Uterus (tissue), 4 donors: ENCODE data around the gene TMEM250. TPM values are rescaled to one million over a fixed set of nuclear protein-coding genes. Genes with fewer than 3 reads are reported as not detected.

Source experiments
- DNase-seq, 2 donors: peaks; one replicate each; pipeline ENCODE4 v3.0.0-alpha.2; 2019 to 2020
- H3K27ac ChIP-seq, 2 donors: fragments of 200-600 bp; sonication (generic); 1 replicate in 1 of 2; 2 replicates in 1 of 2; pipeline ENCODE4 v1.5.1; 2016 to 2018
- H3K27me3 ChIP-seq, 2 donors: fragments of 200-600 bp; sonication (generic); one replicate each; pipeline ENCODE4 v1.5.1; 2018 to 2019; ENCODE audit warnings: control low read depth in 1 of 2
- H3K36me3 ChIP-seq, 2 donors: fragments of 200-600 bp; sonication (generic); one replicate each; pipeline ENCODE4 v1.5.1; 2019; ENCODE audit warnings: control low read depth in 1 of 2
- H3K4me1 ChIP-seq, 2 donors: fragments of 200-600 bp; sonication (generic); one replicate each; pipeline ENCODE4 v1.5.1; 2018 to 2019; ENCODE audit warnings: control low read depth in 1 of 2
- H3K4me3 ChIP-seq, 2 donors: fragments of 200-600 bp; sonication (generic); 1 replicate in 1 of 2; 2 replicates in 1 of 2; pipeline ENCODE4 v1.5.1; 2018 to 2019; ENCODE audit warnings: mild to moderate bottlenecking in 1 of 2
- H3K9me3 ChIP-seq, 2 donors: fragments of 200-600 bp; sonication (generic); one replicate each; pipeline ENCODE4 v1.5.1; 2019; ENCODE audit warnings: control low read depth in 1 of 2
- POLR2A ChIP-seq, 2 donors: fragments of 450-650 bp; IDR thresholded peaks; one replicate each; pipeline ENCODE4 v1.6.1; 2016; ENCODE audit warnings: antibody characterized with exemption in 2 of 2, mild to moderate bottlenecking in 1 of 2, moderate library complexity in 1 of 2
- intact Hi-C: fragments of 100-400 bp; cut with DNase I; formaldehyde crosslinking; loops from one replicate; pipeline ENCODE4 v1.15.1; 2023; ENCODE audit warnings: low total_unique reads
- total RNA-seq, 4 donors: library from RNA; depleted of rRNA in 3 of 4; stranded (reverse); fragments of >200 nt in 3 of 4; gene quantifications; one replicate each; pipeline versions ENCODE4 v1.1.0 to v1.2.4, GENCODE V29; 2014 to 2023
- TF ChIP-seq, protein P1 (sequence below), 4 experiments: fragments of 200-600 bp in 2 of 4; fragments of 450-650 bp in 2 of 4; sonication (generic) in 2 of 4; IDR thresholded peaks; one replicate each; pipeline ENCODE4 v1.5.1; 2016 to 2019; ENCODE audit warnings: antibody characterized with exemption in 4 of 4, mild to moderate bottlenecking in 2 of 4, moderate library complexity in 1 of 4
- donor health status: DM: yes; HTN: yes; CAD: no.

The TMEM250 gene
- total RNA-seq, 4 donors from 2014 or later: 14.7 to 42.0 (median 28.0) TPM

DNA sequence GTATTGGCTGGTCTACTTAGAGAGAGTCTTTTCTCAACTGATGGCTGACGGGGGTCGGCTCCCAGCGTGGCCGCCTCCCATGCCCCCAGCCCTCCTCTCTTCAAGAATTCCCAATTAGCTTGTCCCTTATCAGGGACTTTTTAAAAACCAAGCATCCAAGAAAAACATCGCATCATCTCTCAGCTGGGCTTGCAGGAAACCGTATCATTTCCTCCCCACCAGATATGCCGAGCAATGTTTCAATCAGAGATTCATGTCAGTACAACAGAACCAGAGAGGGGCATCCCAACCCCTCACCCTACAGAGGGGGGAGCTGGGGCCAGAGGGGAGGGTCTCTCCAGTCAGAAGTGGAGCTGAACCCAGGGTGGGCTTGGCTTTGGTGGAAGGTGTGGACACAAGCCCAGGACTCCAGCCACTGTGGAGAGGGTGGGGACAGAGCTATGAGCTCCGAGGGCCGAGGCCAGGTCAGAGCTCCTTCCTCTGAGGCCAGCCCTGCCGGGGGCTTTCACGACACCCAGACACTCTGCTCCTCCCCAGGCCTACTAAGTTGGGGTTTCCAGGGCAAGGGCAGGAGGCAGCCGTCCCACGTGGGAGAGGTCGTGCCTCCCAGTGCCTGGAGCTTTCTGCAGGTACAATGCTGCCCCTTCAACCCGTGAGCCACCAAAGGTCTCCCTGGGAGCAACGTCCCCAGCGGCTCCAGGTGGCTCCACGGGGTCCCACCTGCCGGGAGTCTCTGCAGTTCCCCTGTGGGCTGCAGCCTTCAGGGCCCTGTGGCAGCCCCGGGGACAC, 39.0 kb upstream of the TMEM250 start:
- Histone ChIP-seq H3K27ac (no peak overlapping the region), H3K9me3 (no peaks in the 10 kb centered on the region), H3K4me3 (no peak overlapping the region), H3K36me3 (no peaks in the 10 kb centered on the region), H3K27me3 (peaks cover 3 to 4% of the 10 kb centered on the region in 2 donors), H3K4me1 (no peaks in the 10 kb centered on the region)
- DNase-seq: no peak
- no peak for TF ChIP-seq POLR2A (IDR thresholded peaks at IDR 0.05)
- TF ChIP-seq, protein P1, sequence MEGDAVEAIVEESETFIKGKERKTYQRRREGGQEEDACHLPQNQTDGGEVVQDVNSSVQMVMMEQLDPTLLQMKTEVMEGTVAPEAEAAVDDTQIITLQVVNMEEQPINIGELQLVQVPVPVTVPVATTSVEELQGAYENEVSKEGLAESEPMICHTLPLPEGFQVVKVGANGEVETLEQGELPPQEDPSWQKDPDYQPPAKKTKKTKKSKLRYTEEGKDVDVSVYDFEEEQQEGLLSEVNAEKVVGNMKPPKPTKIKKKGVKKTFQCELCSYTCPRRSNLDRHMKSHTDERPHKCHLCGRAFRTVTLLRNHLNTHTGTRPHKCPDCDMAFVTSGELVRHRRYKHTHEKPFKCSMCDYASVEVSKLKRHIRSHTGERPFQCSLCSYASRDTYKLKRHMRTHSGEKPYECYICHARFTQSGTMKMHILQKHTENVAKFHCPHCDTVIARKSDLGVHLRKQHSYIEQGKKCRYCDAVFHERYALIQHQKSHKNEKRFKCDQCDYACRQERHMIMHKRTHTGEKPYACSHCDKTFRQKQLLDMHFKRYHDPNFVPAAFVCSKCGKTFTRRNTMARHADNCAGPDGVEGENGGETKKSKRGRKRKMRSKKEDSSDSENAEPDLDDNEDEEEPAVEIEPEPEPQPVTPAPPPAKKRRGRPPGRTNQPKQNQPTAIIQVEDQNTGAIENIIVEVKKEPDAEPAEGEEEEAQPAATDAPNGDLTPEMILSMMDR (IDR thresholded peaks at IDR 0.05): no peak
- intact Hi-C loops: no loop called here

DNA sequence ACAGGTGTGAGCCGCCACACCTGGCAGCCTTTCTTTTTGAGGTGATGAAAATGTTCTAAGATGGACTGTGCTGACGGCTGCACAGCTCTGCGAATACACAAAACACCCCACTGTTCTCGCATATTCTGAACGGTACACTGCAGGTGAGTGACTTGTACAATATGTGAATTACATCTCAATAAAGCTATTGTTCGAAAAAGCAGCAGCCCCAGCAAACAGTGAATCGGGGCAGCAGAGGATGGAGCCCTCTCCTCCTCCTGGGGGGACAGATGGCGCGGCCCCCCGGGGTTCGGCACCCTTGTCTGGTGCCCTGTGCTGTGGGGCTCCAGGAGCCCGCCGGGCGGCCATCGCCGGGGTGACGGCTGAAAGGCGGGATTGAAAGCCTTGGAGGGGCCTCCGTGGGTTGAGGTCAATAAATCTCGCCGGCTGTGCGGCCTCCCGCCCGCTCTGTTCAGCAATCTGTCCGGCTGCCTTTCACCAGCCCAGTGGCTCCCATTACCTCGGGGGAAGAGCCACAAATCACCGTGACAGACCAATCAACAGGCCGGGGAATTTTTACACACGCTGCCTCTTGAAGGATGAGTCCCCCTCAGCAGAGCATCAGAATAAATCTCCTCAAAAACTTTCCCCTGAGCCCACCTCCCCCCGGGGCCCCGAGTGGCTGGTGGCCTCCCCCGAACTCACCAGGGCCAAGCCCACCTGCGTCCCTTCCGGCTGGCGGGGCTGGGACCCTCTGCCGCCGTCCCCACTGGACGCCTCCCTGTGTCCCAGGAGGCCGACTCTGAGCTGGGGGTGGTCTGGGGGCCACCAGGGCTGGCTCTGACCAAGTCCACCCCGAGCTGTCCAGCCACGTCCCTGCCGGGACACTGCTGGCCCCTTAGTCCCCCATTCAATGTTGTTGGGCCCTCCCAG, 37.8 kb upstream of the TMEM250 start:
- no peak for DNase-seq
- Histone ChIP-seq H3K27ac (no peak overlapping the region), H3K4me3 (no peak overlapping the region), H3K4me1 (no peaks in the 10 kb centered on the region), H3K36me3 (no peaks in the 10 kb centered on the region), H3K9me3 (no peaks in the 10 kb centered on the region), H3K27me3 (peaks cover 3 to 4% of the 10 kb centered on the region in 2 donors)
- intact Hi-C loops: no loop called here
- TF ChIP-seq POLR2A (IDR thresholded peaks at IDR 0.05): no peak
- TF ChIP-seq, protein P1 (IDR thresholded peaks at IDR 0.05): no peak

DNA sequence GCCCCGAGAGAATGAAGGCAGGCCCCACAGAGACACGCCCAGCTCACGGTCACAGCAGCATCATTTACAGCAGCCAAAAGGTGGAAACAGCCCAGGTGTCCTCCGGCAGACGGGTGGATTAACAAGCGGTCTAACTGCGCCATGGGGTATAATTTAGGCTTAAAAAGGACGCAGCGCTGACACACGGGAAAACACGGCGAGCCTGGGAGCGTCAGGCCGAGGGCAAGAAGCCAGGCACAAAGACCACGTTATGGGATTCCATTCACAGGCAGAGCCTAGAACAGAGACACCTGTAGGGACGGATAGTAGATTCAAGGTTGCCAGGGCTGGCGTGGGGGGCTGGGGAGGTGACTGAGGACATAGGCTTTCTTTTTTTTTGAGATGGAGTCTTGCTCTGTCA, 36.9 kb upstream of the TMEM250 start:
- Histone ChIP-seq H3K9me3 (no peaks in the 10 kb centered on the region), H3K27me3 (peaks cover 3 to 4% of the 10 kb centered on the region in 2 donors), H3K36me3 (no peaks in the 10 kb centered on the region), H3K4me3 (no peak overlapping the region), H3K4me1 (no peaks in the 10 kb centered on the region), H3K27ac (no peak overlapping the region)
- no peak for TF ChIP-seq POLR2A (IDR thresholded peaks at IDR 0.05)
- TF ChIP-seq, protein P1 (IDR thresholded peaks at IDR 0.05): no peak
- no peak for DNase-seq
- intact Hi-C loops: no loop called here

DNA sequence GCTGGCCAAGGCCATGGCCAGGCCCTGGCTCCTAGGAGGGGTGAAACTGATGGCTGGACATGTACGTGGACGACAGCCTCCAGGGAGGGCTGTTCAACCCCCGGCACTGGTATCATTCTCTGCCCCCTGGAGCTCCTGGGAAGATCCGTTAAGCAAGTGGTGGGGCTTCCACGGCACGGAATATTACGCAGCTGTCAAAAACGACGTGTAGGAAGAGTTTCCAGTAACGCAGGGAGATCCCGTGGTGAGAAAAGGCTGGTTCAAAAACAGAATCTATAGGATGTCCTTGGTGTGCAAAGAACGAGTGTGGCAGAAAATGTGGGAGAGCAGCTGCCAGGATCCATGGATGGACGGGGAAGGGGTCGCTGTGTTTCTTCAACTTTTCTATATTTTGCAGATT, 36.3 kb upstream of the TMEM250 start:
- intact Hi-C loops: no loop called here
- no peak overlapping the region for H3K27ac ChIP-seq
- H3K4me1 ChIP-seq: no peaks in the 10 kb centered on the region
- no peak for DNase-seq
- no peaks in the 10 kb centered on the region for H3K36me3 ChIP-seq
- no peak overlapping the region for H3K4me3 ChIP-seq
- no peaks in the 10 kb centered on the region for H3K9me3 ChIP-seq
- TF ChIP-seq POLR2A (IDR thresholded peaks at IDR 0.05): no peak
- TF ChIP-seq, protein P1 (IDR thresholded peaks at IDR 0.05): no peak
- H3K27me3 ChIP-seq: peaks cover 3 to 4% of the 10 kb centered on the region in 2 donors
